Endothelial cell (in vitro differentiated cells): ENCODE measurements around the gene NPPC. TPM values are rescaled to one million over a fixed set of nuclear protein-coding genes. Genes with fewer than 3 reads are reported as not detected.
A peak's percentile ranks its signal among the peaks of the same experiment; 100 is the strongest.

Source experiments
- DNase-seq: peaks from one replicate; pipeline ENCODE4 v3.0.0; 2021; ENCODE audit warnings: low spot score
- H3K27ac Mint-ChIP-seq: one replicate; pipeline ENCODE4 v1.8.0; 2021; ENCODE audit warnings: mixed read lengths, inconsistent platforms; ENCODE audit not compliant: unreplicated experiment
- H3K27me3 Mint-ChIP-seq: one replicate; pipeline ENCODE4 v1.8.0; 2021; ENCODE audit warnings: mild to moderate bottlenecking, moderate library complexity, mixed read lengths, inconsistent platforms; ENCODE audit not compliant: unreplicated experiment
- H3K36me3 Mint-ChIP-seq: one replicate; pipeline ENCODE4 v1.8.0; 2021; ENCODE audit warnings: mild to moderate bottlenecking, low read depth, mixed read lengths, inconsistent platforms; ENCODE audit not compliant: unreplicated experiment
- H3K4me1 Mint-ChIP-seq: one replicate; pipeline ENCODE4 v1.8.0; 2021; ENCODE audit warnings: mild to moderate bottlenecking, mixed read lengths, inconsistent platforms; ENCODE audit not compliant: unreplicated experiment
- H3K4me3 Mint-ChIP-seq: one replicate; pipeline ENCODE4 v1.8.0; 2021; ENCODE audit warnings: mild to moderate bottlenecking, mixed read lengths, inconsistent platforms; ENCODE audit not compliant: unreplicated experiment
- H3K9me3 Mint-ChIP-seq: one replicate; pipeline ENCODE4 v1.8.0; 2021; ENCODE audit warnings: mixed read lengths, inconsistent platforms; ENCODE audit not compliant: unreplicated experiment
- total RNA-seq: library from RNA; stranded (reverse); fragmentation: NEBNext Ultra II Directional; extraction: Animal tissue kit (Norgen Biotek cat#: 25700); gene quantifications from one replicate; pipeline ENCODE4 v1.2.1, GENCODE V29; 2021; ENCODE audit not compliant: unreplicated experiment
- TF ChIP-seq, protein P1 (sequence below): fragments of 200-600 bp; sonication (generic); IDR thresholded peaks from one replicate; pipeline ENCODE4 v1.5.0; 2021; ENCODE audit warnings: antibody characterized with exemption; ENCODE audit not compliant: unreplicated experiment

NPPC gene
- total RNA-seq, 1 donor from 2014 or later = 11.4 TPM

DNA sequence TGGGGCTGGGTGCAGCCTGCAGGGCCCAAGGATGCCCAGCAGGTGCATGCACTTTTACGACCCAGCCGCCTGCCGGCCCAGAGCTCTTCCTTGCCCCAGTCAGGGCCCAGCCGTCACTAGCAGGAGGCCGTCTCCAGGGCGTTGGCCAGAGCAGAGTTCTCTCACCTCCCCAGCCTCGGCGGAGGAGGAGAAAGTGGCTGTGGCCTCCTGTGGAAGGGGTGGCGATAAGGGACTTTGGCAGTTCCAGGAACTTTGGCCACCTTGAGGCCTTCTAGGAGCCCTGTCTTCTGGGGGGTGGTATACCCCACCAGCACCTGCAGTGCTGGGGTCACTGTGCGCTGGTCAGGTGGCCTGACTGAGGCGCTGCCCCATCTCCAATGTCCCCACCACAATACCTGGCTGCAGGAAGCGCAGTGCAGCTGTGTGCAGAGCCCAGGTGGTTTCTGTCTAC, 22.0 kb downstream of the NPPC start:
- Mint-ChIP-seq H3K27ac (no peak overlapping the region), H3K36me3 (peaks cover 4% of the 10 kb centered on the region), H3K4me3 (no peak overlapping the region), H3K4me1 (no peaks in the 10 kb centered on the region), H3K9me3 (no peaks in the 10 kb centered on the region), H3K27me3 (peaks cover 5% of the 10 kb centered on the region)
- TF ChIP-seq, protein P1, sequence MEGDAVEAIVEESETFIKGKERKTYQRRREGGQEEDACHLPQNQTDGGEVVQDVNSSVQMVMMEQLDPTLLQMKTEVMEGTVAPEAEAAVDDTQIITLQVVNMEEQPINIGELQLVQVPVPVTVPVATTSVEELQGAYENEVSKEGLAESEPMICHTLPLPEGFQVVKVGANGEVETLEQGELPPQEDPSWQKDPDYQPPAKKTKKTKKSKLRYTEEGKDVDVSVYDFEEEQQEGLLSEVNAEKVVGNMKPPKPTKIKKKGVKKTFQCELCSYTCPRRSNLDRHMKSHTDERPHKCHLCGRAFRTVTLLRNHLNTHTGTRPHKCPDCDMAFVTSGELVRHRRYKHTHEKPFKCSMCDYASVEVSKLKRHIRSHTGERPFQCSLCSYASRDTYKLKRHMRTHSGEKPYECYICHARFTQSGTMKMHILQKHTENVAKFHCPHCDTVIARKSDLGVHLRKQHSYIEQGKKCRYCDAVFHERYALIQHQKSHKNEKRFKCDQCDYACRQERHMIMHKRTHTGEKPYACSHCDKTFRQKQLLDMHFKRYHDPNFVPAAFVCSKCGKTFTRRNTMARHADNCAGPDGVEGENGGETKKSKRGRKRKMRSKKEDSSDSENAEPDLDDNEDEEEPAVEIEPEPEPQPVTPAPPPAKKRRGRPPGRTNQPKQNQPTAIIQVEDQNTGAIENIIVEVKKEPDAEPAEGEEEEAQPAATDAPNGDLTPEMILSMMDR = no peak
- DNase-seq = no peak

DNA sequence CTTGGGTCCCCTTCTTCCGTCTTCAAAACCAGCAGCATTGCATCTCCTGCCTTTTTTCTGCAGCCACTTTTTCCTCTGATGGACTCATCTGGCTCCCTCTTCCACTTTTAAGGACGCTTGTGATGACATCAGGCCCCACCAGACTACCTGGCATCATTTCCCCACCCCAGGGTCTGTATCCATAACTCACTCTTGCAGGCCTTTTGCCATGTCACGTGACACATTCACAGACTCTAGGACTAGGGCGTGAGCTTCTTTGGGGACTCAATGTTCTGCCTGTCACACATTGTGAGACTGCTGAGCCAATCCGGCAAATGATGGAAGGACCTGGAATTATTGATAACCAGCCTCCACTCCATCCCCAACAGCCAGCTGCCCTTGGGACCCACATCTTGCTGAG, 23.6 kb downstream of the NPPC start:
- Mint-ChIP-seq H3K27me3 (no peaks in the 10 kb centered on the region), H3K4me1 (no peaks in the 10 kb centered on the region), H3K27ac (no peak overlapping the region), H3K36me3 (no peaks in the 10 kb centered on the region), H3K9me3 (no peaks in the 10 kb centered on the region), H3K4me3 (no peak overlapping the region)
- no peak for DNase-seq
- TF ChIP-seq, protein P1 = no peak

DNA sequence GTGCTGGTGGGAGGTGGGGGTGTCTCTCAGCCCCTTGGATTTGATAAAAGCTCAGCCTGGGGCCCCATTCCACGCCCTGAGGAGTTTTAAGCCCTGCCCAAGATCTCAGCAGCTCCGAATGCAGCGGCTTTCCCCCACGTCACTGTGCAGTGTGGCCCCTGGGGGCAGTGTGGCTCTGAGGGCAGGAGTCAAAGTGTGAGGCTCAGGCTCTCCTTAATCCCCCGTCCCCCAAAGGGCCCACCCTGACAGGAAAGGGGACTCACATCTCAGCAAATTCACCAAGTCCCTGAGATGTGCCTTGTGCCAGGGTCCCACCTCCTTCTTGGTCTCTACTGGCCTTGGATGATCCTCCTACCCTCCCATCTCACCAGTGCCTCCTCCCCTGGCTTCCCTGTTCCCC, 25.2 kb downstream of the NPPC start:
- no peak overlapping the region for H3K4me3 Mint-ChIP-seq
- DNase-seq = peak; percentile 17
- H3K36me3 Mint-ChIP-seq = no peaks in the 10 kb centered on the region
- H3K4me1 Mint-ChIP-seq = no peaks in the 10 kb centered on the region
- TF ChIP-seq, protein P1 = no peak
- no peaks in the 10 kb centered on the region for H3K9me3 Mint-ChIP-seq
- no peak overlapping the region for H3K27ac Mint-ChIP-seq
- H3K27me3 Mint-ChIP-seq = no peaks in the 10 kb centered on the region

DNA sequence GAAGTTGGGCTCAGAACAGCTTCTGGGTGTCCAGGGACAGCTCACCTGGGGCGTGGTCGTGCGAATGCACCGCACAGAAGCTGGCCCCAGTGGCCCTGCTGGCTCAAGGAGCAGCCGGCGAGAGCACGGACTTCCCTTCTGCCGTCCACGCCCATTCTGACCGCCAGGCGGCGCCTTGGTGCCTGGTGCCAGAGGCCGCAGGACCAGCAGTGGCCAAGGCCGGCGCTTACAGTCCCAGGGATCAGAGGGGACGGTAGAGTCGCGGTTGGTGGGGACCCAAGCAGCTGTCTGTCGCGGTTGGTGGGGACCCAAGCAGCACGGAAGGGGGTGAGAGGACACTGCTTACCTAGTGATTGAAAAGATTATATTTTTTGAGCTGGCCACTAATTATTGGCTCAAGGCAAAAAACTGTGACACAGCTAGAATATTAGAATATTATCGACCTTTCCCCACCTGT, 25.7 kb downstream of the NPPC start:
- peak; percentile 98 for DNase-seq
- no peaks in the 10 kb centered on the region for H3K36me3 Mint-ChIP-seq
- no peaks in the 10 kb centered on the region for H3K4me1 Mint-ChIP-seq
- H3K27ac Mint-ChIP-seq = no peak overlapping the region
- no peaks in the 10 kb centered on the region for H3K27me3 Mint-ChIP-seq
- TF ChIP-seq, protein P1 = peak; percentile 96
- no peaks in the 10 kb centered on the region for H3K9me3 Mint-ChIP-seq
- H3K4me3 Mint-ChIP-seq = no peak overlapping the region

DNA sequence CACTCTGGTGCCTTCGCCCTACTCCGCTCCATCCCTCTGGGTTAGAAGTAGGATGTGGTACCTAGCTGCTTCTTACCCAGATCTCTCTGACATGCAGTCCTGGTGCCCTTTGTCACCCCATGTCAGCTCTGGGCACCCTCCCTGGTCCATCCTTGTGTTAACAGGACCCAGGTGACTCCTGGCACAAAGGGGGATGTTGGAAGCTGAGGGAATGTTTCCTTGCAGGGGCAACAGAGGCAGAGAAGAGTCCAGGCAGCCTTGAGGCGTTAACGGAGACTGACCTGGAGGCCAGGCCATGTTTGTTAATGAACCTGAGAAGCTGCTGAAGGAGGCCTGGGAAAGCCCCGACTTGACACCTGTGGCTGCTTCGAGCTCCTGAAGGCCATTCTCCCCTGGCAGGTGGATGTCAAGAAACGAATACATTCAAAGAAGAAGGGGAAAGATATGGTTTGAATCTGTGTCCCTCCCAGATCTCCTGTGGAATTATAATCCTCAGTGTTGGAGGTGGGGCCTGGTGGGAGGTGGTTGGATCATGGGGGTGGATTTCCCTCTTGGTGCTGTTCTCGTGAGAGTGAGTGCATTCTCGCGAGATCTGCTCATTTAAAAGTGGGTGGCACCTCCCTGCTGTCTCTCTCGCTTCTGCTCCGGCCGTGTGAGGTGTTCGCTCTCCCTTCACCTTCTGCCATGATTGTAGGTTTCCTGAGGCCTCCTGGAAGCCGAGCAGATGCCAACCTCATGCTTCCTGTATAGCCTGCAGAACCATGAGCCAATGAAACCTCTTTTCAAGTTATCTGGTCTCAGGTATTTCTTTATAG, 31.4 kb downstream of the NPPC start:
- no peak for DNase-seq
- Mint-ChIP-seq H3K4me1 (peaks cover 21% of the 10 kb centered on the region), H3K4me3 (no peak overlapping the region), H3K27me3 (peaks cover 6% of the 10 kb centered on the region), H3K36me3 (no peaks in the 10 kb centered on the region), H3K9me3 (no peaks in the 10 kb centered on the region), H3K27ac (no peak overlapping the region)
- TF ChIP-seq, protein P1 = no peak
